ENCODE data around the gene CCDC88C.

- no peak for TF ChIP-seq EZH2 (IDR thresholded peaks at IDR 0.05)
- TF ChIP-seq, protein P1, sequence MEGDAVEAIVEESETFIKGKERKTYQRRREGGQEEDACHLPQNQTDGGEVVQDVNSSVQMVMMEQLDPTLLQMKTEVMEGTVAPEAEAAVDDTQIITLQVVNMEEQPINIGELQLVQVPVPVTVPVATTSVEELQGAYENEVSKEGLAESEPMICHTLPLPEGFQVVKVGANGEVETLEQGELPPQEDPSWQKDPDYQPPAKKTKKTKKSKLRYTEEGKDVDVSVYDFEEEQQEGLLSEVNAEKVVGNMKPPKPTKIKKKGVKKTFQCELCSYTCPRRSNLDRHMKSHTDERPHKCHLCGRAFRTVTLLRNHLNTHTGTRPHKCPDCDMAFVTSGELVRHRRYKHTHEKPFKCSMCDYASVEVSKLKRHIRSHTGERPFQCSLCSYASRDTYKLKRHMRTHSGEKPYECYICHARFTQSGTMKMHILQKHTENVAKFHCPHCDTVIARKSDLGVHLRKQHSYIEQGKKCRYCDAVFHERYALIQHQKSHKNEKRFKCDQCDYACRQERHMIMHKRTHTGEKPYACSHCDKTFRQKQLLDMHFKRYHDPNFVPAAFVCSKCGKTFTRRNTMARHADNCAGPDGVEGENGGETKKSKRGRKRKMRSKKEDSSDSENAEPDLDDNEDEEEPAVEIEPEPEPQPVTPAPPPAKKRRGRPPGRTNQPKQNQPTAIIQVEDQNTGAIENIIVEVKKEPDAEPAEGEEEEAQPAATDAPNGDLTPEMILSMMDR (IDR thresholded peaks at IDR 0.05) = no peak
These were observed 148.3 kb downstream of the CCDC88C start for GRCh38 chr14:91269076-91269991.
